Activated naive CD4-positive, alpha-beta T cell treated with anti-CD3 and anti-CD28 coated beads, Interleukin-2, amount 50 U/mL, for 72 hours (primary cell): ENCODE data around the gene TOX2. TPM values are rescaled to one million over a fixed set of nuclear protein-coding genes. Genes with fewer than 3 reads are reported as not detected.

ENCODE experiments used
- ATAC-seq, 2 donors: fragments of 150-1000 bp; cut with Tn5 transposase; 2 replicates each; pipeline ENCODE4 v1.10.0; 2021; ENCODE audit warnings: mild to moderate bottlenecking in 2 of 2, moderate library complexity in 2 of 2
- DNase-seq, 2 donors: peaks; one replicate each; pipeline ENCODE4 v3.0.0; 2021 to 2022; ENCODE audit warnings: low spot score in 2 of 2
- H3K27ac Mint-ChIP-seq, 2 donors: one replicate each; pipeline ENCODE4 v1.8.0; 2022; ENCODE audit warnings: mild to moderate bottlenecking in 2 of 2, mixed read lengths in 2 of 2
- H3K36me3 Mint-ChIP-seq, 2 donors: one replicate each; pipeline ENCODE4 v1.8.0; 2022; ENCODE audit warnings: mixed read lengths in 2 of 2
- H3K9me3 Mint-ChIP-seq, 2 donors: one replicate each; pipeline ENCODE4 v1.8.0; 2022; ENCODE audit warnings: mixed read lengths in 2 of 2
- total RNA-seq, 2 donors: library from RNA; stranded (reverse); gene quantifications; one replicate each; pipeline ENCODE4 v1.2.3, GENCODE V29; 2022

The TOX2 gene
- total RNA-seq, 2 donors from 2014 or later, result 1.5 to 3.6 TPM

DNA sequence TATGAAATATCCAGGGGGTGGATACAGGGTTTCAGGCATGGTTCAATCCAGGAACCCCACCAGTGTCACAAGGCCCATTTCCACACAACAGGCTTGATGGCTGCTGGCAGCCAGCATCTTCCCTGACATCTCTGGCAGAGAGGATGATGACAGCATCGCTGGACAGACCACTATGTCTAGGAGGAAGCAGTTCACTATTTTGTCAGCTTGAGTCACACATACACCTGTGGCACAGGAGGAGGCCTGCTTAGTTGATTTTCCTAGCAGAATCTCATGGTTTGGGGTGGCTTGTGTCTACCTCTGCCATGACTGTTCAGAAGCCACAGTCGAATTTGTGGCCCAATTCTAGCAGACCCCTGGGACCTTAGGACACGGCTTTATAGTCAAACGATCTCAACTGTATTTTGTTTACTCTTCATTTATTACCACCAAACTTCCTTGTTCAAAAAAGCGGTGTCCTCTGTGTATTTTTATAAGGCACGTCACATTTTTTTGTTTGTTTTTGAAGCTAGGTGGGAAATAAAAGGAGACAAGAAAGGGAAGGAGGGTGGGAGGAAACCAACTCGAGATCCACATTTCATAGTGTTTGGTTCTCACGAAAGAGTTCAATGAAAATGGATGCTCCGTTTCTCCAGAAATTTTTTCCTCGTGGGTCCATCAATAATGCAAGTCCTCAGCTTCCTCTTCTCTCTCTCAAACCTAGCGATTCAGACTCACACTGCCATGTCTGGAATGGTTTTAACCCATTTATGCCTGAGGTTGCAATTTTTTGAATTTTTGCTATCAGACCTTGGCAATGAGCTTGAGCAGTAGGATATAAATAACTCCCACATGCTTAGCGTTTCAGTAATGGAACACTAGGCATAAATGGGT is 94.4 kb downstream of the TOX2 start:
- Mint-ChIP-seq H3K27ac (no peak overlapping the region), H3K36me3 (no peaks in the 10 kb centered on the region), H3K9me3 (no peaks in the 10 kb centered on the region)
- DNase-seq, result no peak
- no peak for ATAC-seq

DNA sequence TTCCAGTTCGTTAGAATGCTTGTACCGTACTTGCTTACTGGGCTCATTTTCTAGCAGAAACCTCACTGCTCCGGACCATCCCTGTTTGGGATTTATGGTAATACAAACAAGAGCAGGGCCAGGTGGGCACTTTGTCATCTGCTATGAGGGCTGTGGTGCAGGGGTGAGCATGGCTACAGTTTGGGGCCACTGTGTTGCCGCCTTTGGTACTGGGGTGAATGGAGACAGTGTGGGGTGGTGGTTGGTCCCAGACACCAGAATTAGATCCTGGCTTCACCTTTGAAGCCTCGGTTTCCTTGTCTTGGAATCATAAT is 95.0 kb downstream of the TOX2 start:
- H3K36me3 Mint-ChIP-seq, result no peaks in the 10 kb centered on the region
- no peaks in the 10 kb centered on the region for H3K9me3 Mint-ChIP-seq
- no peak for ATAC-seq
- peak in 1 of 2 donors; percentile 38 for DNase-seq
- no peak overlapping the region for H3K27ac Mint-ChIP-seq

DNA sequence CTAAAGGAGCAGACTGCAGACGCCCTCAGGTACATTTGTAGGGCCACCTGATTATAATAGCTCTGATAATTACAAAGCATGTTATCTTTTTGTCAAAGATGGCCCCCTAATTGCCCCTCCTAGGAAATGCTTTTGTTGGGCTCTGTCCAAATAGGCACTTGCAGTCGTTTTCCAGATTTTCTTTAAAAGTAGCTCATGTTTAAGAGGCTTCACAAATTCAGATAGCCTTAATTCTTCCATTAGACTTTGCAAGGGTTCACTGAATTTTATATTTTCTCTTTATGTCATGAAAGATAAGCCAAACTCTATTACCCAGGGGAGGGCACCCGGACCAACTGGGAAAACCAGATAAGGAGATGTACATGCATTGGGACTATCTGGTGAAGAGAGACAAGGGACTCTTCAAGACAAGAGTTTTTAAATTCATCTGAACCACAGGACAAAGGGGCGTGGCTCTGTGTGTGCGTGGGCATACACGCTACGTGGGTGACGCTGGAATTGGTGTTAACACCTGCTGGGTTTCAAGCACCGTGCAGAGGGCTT is 95.6 kb downstream of the TOX2 start:
- DNase-seq (no peak), ATAC-seq (no peak)
- Mint-ChIP-seq H3K36me3 (no peaks in the 10 kb centered on the region), H3K9me3 (no peaks in the 10 kb centered on the region), H3K27ac (no peak overlapping the region)

DNA sequence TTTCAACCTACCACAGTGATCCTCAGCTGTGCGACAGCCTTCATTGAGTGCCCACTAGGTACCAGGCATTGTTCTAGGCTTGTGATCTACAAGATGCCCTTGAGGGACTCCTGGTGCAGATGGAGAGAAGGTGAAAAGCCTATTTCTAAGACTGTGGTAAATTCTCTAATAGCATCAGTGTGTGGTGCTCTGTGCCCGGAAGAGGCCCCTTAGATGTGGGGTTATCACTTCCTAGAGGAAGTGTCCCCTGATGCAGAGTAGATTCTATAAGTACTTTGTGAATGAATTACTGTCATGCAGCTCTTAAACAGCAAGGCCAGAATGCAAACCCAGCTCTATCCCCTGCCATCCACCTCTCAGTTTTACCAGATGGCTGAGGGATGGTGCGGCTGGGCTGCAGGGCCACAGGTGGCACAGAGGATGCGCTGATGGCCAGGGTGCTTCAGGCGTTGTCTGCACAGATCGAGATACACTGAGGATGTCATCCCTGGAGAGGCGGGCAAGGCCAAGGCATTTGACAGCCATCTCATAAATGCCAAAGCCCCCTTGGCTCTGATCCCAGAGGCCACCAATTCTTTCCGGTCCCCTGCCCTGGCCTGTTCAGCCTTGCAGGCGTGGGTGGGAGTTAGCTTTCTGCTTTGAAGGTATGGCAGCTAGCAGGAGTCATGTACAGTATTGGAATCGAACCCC is 96.7 kb downstream of the TOX2 start:
- Mint-ChIP-seq H3K27ac (no peak overlapping the region), H3K36me3 (no peaks in the 10 kb centered on the region), H3K9me3 (no peaks in the 10 kb centered on the region)
- DNase-seq, result peak in 1 of 2 donors; percentile 52
- ATAC-seq, result peak; percentile 16 to 24

DNA sequence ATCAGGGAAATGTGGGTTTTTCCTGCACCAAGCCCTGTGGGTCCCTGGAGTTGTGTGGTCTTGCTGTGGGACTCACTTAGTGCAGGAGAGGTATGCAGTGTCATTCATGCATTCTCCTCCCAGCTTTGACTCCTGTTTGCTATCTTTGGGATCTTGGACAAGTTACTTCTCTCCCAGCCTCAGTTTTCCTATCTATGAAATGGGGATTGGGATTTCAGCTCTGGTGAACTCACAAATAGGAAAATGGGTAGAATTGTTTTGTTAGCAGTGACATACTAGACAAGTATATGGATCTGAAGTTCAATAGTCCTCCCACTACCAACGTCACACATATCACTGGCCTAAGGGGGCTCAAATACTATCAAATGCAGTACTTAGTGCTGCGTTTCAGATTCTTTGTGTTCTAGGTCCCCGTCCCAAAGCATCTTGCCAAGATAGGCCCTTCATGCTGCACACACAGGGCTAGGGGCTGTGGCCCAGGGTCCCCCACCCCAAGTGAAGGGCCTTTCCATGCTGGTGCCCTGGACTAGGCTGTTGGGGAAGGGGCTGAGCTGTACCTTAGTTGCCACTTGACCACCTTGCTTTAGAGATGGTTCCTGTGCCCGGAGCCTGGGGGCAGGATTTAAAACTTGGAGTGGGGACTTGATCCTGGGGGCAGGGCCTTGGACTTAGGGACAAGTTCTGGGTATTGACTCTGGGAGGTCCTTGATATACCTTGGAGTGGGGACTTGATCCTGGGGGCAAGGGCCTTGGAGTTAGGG is 98.0 kb downstream of the TOX2 start:
- no peaks in the 10 kb centered on the region for H3K9me3 Mint-ChIP-seq
- ATAC-seq (no peak), DNase-seq (peak in 1 of 2 donors; percentile 34)
- H3K36me3 Mint-ChIP-seq, result no peaks in the 10 kb centered on the region
- no peak overlapping the region for H3K27ac Mint-ChIP-seq

DNA sequence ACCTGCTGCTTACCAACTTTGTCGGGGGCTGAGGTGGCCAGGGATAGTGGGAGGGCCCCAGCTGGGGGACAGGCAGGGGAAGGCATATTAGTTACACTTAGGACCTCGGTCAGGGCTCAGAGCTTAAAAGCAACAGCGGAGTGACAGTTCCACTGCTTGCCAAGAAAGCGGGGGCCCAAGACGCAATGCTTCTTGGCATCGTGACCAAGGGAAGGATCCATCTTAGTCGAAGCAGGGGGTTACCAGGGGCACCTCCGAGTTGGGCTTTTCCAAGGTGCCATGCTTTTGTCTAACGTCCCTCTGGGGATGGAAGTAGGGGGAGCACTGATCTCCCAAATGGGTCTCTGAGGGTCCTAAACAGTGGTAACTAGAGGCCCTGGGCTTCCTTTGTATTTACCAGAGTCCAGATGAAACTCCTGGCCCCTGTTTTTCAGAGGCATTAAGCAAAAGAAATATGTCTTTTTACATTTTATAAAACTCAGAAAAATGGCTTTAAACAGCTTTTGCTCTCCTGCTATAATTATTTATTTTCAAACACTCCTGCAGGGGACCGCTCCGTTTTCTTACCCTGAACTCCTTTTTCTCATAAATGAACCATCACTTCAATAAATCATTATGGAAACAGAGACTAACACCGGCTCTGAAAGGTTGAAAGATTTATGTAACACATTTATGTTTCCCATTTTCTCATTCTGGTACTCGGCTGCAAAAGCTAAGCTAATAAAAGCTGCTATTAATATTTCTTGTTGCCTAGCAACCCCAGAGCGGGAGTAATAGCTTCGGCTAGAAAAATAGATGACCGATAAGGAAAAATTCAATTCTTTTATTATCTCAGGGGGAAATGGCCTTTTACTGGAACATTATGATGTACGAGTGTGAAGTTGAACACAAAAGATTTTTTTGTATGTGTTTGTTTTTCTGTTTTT is 100.4 kb downstream of the TOX2 start:
- no peaks in the 10 kb centered on the region for H3K9me3 Mint-ChIP-seq
- no peak for ATAC-seq

DNA sequence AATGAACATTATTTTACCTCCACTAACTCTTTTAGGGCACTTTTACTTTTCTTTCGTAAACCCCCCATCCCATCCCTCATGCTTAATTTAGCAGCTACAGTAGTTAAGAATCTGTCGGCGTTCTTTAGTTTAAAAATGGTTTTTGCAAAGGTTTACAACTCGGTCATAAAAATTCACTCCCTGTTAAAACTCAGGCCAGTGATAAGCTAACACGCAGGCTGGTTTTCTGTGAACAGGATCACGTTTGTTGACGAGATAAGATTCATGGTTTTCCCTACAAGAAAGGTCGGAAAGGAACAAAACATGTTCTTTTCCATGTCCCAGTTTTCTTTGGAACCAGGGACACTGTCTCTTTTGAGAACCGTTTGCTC is 101.1 kb downstream of the TOX2 start:
- no peak for DNase-seq
- ATAC-seq, result no peak
- no peaks in the 10 kb centered on the region for H3K36me3 Mint-ChIP-seq
- H3K9me3 Mint-ChIP-seq, result no peaks in the 10 kb centered on the region
- no peak overlapping the region for H3K27ac Mint-ChIP-seq

More for the DNA sequence above, 100.4 kb downstream of the TOX2 start:
- Mint-ChIP-seq H3K27ac (no peak overlapping the region), H3K36me3 (no peaks in the 10 kb centered on the region)
- no peak for DNase-seq

DNA sequence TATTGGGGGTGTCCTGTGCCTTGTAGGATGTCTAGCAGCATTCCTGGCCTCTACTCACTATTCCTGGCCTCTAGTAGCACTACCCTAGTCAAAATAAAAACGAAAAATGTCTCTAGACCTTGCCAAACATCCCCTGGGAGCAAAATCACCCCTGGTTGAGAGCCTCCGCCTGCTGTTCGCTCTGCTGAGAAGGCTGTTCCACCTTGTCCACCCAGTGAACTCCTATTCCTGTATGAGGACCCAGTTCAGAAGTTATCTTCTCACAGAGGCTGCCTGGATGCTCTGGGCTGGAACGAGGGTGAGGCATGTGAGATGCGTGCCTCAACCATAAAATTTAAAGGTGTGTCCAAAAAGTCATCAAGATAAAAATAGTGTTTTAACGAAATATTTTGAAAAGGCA is 101.9 kb downstream of the TOX2 start:
- H3K27ac Mint-ChIP-seq, result peak overlapping the region in 1 of 2 donors; percentile 9
- H3K9me3 Mint-ChIP-seq, result no peaks in the 10 kb centered on the region

DNA sequence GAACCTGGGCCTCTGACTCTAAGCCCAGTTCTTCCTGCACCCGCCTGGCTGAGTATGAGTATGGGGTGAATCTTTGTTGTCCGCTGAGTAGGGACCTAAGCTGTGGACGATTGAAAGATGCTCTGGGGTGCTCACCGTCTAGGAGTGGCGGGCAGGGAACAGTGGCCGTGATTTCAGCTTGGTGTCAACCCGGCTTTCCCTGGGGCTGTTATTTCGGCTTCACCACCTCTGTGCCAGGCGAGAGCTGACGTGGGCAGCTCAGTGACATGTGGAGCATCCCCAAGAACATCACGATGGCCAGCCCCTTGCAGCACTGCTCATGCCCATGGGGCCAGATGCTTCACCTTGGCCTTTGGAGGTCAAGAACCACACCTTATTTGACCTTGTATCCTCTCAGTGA is 102.6 kb downstream of the TOX2 start:
- Mint-ChIP-seq H3K27ac (no peak overlapping the region), H3K36me3 (no peaks in the 10 kb centered on the region), H3K9me3 (no peaks in the 10 kb centered on the region)
- no peak for ATAC-seq
- no peak for DNase-seq

More for the DNA sequence above, 101.9 kb downstream of the TOX2 start:
- no peaks in the 10 kb centered on the region for H3K36me3 Mint-ChIP-seq
- no peak for DNase-seq
- no peak for ATAC-seq

DNA sequence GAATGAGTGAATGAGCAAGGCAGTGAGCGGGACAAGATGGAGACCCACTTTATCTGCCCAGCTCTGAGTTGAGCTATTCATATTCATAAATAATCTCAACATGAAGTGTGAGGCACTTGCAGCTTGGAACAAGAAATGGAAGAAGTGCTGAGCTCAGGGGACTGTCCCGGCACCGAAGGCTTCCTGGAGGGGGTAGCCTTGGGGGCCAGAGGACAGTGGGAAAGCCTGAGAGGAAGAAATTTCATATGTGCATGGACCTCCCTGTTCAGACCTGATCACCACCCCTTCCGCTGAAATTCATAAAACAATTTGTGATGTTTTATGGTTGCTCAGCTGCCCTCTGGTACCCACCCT is 103.2 kb downstream of the TOX2 start:
- H3K9me3 Mint-ChIP-seq, result no peaks in the 10 kb centered on the region
- H3K27ac Mint-ChIP-seq, result no peak overlapping the region
- H3K36me3 Mint-ChIP-seq, result no peaks in the 10 kb centered on the region
- no peak for DNase-seq
- ATAC-seq, result no peak

DNA sequence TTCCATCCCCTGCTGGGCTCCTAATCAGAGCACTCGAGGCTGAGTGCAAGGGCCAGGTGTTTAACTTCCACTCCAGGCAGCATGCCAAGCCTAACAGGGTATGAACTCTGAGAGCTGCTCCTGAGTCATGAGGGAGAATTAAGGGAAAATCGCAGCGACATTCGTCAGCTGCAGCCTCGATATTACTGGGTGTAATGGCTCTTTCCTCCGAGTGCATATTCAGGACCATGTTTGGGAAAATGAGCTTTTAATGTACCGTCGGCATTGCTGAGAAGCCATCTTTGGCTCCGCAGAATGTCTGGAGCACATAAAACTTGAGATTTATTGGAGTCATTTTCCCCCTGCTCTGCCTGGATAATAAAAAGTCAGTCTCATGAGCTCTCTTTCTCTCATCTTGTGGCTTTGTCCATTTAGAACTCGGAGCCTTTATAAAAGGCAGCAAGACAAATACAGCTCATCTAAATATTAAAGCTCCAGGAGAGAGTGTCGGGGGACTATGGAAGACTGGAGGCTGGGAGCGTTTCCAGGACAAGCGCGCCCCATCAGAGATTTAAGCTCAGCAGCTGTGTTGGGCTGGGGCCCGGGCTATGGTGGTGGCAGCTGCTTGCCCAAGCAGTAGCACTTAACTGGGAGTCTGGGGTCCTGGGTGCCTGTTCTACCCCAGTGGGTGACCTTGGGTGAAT is 103.7 kb downstream of the TOX2 start:
- ATAC-seq (no peak), DNase-seq (no peak)
- Mint-ChIP-seq H3K9me3 (no peaks in the 10 kb centered on the region), H3K36me3 (no peaks in the 10 kb centered on the region), H3K27ac (no peak overlapping the region)

DNA sequence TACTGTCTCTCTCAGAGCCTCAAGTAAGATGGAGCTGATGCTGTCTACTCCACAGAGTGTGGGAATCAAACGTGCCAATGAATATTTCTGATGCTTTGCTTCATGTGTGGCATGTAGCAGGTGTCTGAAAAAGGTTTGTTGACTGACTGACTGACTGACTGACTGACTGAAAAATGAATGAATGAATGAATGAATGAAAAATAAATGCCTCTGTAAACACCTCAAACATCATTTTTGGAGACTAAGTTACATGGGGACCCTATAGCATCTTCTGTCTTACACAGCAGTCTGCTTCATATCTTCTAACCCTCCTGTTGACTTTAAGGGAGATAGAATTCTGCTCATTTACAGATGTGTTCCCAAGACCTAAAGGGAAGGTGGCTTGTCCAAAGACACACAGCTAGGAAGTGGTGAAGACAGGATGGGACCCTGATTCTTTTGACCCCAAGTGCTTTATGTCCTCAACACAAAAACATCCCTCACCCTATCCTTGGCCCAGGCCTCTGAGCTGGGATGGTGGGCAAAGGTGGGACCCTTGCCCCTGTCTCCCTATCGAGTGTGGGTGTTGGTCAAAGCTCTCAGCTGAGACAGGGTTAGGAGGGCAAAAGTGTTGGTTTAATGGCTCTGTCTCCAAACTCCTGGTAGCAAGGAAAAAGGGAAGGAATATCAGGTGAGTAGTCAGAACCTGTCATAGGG is 104.4 kb downstream of the TOX2 start:
- peak overlapping the region; percentile 57 to 82 for H3K27ac Mint-ChIP-seq
- no peaks in the 10 kb centered on the region for H3K9me3 Mint-ChIP-seq
- DNase-seq (no peak), ATAC-seq (no peak)
- H3K36me3 Mint-ChIP-seq, result no peaks in the 10 kb centered on the region

DNA sequence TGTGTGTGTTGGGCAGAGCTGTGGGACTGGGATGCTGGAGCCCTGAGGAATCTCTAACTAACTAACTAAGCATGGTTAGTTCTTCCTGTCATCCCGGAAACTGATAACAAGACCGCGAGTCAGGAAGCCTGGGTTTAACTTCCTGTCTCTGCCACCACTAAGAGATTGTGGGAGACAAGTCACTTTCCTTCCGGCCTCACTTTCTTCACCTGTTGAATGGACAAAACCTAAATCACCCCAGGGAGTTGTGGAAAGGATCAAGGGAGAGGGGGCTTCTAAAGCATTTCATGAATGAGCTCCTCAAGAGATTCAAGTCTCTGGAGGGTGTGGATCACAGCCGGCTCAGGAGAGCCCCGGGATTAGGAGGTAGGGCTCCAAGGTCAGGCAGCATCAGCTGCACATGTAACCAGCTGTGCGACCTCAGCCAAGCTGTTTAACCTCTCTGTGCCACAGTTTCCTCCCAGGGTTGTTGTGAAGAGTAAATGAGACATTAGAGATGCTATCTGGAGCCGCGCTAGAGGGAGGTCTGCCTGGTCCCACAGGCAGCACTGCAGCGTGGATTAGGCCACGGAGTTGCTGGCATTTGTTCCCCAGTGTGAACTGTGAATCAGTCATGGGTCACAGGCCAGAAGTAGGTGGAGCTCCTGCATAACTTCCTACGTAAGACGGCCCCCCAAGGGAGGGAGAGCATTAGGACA is 105.1 kb downstream of the TOX2 start:
- Mint-ChIP-seq H3K36me3 (no peaks in the 10 kb centered on the region), H3K27ac (peak overlapping the region; percentile 57 to 82), H3K9me3 (no peaks in the 10 kb centered on the region)
- ATAC-seq (peak; percentile 41 to 75), DNase-seq (no peak)

DNA sequence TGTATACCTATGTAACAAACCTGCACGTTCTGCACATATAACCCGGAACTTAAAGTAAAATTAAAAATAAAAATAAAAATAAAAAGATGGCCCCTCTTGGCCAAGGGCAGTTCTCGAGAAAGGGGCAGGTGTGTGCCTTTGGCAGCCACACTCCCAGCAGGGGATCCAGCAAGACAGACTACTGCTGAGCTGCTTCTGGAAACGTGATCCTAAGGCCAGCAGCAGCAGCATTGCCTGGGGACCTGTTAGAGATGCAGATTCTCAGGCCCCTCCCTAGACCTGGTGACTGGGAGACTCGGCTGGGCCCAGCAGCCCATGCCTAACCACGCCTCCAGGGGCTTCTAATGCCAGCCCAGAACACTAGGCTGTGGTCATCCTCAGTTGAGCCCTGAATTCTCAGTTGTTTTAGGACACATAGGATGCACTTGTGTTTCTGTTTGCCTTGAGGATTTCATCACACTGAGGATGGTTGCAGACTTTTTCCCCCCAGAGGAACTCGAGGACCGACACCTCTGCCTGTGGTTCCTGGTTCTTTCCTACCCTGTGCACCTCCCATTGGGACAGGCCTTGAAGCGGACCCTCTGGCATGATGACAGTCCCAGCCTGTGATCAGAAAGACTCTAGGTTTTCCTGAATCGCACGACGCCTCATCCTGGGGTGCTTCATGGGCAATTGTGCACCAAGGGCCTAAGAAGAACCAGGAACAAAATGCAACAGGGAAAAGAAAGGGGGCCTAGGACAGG is 105.9 kb downstream of the TOX2 start:
- no peak for ATAC-seq
- DNase-seq, result no peak
- no peaks in the 10 kb centered on the region for H3K36me3 Mint-ChIP-seq
- no peaks in the 10 kb centered on the region for H3K9me3 Mint-ChIP-seq
- no peak overlapping the region for H3K27ac Mint-ChIP-seq
